Uterus (tissue), 4 donors: ENCODE results near the gene TLX2. TPM values are rescaled to one million over a fixed set of nuclear protein-coding genes. Genes with fewer than 3 reads are reported as not detected.

Experiments used
- DNase-seq, 2 donors: peaks; one replicate each; pipeline ENCODE4 v3.0.0-alpha.2; 2019 to 2020
- H3K27ac ChIP-seq, 2 donors: fragments of 200-600 bp; sonication (generic); 1 replicate in 1 of 2; 2 replicates in 1 of 2; pipeline ENCODE4 v1.5.1; 2016 to 2018
- H3K27me3 ChIP-seq, 2 donors: fragments of 200-600 bp; sonication (generic); one replicate each; pipeline ENCODE4 v1.5.1; 2018 to 2019; ENCODE audit warnings: control low read depth in 1 of 2
- H3K36me3 ChIP-seq, 2 donors: fragments of 200-600 bp; sonication (generic); one replicate each; pipeline ENCODE4 v1.5.1; 2019; ENCODE audit warnings: control low read depth in 1 of 2
- H3K4me1 ChIP-seq, 2 donors: fragments of 200-600 bp; sonication (generic); one replicate each; pipeline ENCODE4 v1.5.1; 2018 to 2019; ENCODE audit warnings: control low read depth in 1 of 2
- H3K4me3 ChIP-seq, 2 donors: fragments of 200-600 bp; sonication (generic); 1 replicate in 1 of 2; 2 replicates in 1 of 2; pipeline ENCODE4 v1.5.1; 2018 to 2019; ENCODE audit warnings: mild to moderate bottlenecking in 1 of 2
- H3K9me3 ChIP-seq, 2 donors: fragments of 200-600 bp; sonication (generic); one replicate each; pipeline ENCODE4 v1.5.1; 2019; ENCODE audit warnings: control low read depth in 1 of 2
- POLR2A ChIP-seq, 2 donors: fragments of 450-650 bp; IDR thresholded peaks; one replicate each; pipeline ENCODE4 v1.6.1; 2016; ENCODE audit warnings: antibody characterized with exemption in 2 of 2, mild to moderate bottlenecking in 1 of 2, moderate library complexity in 1 of 2
- intact Hi-C: fragments of 100-400 bp; cut with DNase I; formaldehyde crosslinking; loops from one replicate; pipeline ENCODE4 v1.15.1; 2023; ENCODE audit warnings: low total_unique reads
- total RNA-seq, 4 donors: library from RNA; depleted of rRNA in 3 of 4; stranded (reverse); fragments of >200 nt in 3 of 4; gene quantifications; one replicate each; pipeline versions ENCODE4 v1.1.0 to v1.2.4, GENCODE V29; 2014 to 2023
- TF ChIP-seq, protein P1 (sequence below), 4 experiments: fragments of 200-600 bp in 2 of 4; fragments of 450-650 bp in 2 of 4; sonication (generic) in 2 of 4; IDR thresholded peaks; one replicate each; pipeline ENCODE4 v1.5.1; 2016 to 2019; ENCODE audit warnings: antibody characterized with exemption in 4 of 4, mild to moderate bottlenecking in 2 of 4, moderate library complexity in 1 of 4
- donor health status: DM: yes; HTN: yes; CAD: no.

The TLX2 gene
- total RNA-seq, 4 donors from 2014 or later = 0.55 TPM; not detected in 3

DNA sequence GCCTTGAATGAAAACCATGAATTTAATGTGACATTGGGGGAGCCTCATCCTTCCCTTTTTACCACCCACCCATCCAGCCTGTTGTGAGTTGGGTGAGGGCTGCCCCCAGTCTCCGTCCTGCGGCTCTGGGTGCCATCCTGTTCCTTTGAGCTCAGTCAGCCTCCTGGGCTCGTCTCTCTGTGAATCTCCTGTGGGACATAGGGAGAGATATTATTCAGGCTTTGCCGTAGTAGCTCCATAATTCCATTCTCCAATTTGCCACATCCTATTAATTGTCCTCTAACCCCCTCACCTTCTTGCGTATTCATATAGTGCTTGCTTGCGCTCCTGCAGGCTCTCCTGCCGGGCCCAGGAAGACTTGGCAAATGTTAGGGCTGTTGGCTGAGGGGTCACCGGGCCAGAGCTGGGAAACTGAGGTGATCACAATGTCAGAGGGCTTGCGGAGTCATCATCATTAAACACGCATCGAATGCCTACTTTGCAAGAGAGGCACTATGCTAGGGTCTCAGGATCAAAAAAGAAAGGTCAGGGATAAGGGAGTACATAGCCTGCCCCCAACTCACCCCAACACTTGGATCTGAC is 12.5 kb downstream of the TLX2 start:
- Histone ChIP-seq H3K36me3 (no peaks in the 10 kb centered on the region), H3K27me3 (no peaks in the 10 kb centered on the region), H3K27ac (no peak overlapping the region), H3K4me3 (no peak overlapping the region), H3K9me3 (no peaks in the 10 kb centered on the region), H3K4me1 (peaks cover 0 to 8% of the 10 kb centered on the region in 2 donors)
- no peak for DNase-seq
- TF ChIP-seq, protein P1, sequence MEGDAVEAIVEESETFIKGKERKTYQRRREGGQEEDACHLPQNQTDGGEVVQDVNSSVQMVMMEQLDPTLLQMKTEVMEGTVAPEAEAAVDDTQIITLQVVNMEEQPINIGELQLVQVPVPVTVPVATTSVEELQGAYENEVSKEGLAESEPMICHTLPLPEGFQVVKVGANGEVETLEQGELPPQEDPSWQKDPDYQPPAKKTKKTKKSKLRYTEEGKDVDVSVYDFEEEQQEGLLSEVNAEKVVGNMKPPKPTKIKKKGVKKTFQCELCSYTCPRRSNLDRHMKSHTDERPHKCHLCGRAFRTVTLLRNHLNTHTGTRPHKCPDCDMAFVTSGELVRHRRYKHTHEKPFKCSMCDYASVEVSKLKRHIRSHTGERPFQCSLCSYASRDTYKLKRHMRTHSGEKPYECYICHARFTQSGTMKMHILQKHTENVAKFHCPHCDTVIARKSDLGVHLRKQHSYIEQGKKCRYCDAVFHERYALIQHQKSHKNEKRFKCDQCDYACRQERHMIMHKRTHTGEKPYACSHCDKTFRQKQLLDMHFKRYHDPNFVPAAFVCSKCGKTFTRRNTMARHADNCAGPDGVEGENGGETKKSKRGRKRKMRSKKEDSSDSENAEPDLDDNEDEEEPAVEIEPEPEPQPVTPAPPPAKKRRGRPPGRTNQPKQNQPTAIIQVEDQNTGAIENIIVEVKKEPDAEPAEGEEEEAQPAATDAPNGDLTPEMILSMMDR (IDR thresholded peaks at IDR 0.05) = no peak
- TF ChIP-seq POLR2A (IDR thresholded peaks at IDR 0.05) = no peak
- intact Hi-C loops = no loop called here

DNA sequence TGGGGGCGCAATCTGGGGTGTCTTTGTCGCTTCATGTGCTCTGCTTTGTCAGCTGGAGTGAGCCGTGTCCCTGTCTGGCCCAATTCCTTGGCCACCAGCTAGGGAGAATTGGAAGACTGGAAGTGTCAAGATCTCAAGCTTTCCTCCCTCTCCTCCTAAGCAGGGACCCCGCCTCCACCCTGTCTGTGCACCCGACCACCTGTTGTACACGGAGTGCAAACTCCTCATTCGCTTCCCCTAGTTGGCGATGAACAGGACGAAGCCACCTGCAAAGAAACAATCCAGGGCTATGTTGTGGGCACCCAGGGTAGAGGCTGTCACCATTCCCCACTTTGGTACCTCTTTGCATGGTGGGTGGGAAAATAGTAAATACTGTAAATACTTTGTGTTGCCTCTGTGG is 13.5 kb downstream of the TLX2 start:
- intact Hi-C loops = no loop called here
- no peaks in the 10 kb centered on the region for H3K36me3 ChIP-seq

DNA sequence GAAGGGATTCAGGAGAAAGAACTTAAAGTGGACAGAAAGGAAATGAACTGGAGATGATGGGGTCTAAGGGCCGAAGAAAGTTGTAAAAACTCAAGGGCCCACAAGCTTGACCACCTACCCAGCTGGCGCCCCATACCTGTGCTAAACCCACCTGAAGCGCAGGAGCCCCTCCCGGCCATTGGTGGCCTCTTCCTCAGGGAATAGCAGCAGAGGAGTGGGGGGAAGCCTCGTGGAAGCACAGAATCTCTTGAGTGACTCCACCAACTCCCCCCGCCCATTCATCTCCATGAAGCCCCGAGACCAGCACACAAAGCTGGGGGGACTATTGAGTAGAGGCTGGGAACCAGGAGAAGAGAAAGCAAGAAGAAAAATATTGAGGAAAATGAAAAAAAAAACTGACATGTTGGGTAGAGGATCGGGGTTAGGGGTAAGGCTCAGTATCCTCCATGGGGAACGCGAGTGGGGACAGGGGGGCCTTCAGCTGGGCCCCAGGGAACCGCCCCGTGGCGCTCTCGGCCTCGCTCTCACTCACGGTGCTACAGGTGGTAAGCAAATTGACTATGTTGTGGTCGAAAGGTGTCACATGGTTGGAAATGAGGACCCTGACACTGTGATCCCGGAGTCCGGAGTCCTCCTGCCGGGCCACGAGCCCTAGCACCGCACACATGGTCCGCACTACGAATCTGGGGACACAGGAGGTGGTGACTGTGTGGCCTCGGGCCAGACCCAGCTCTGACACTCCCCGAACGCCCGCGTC is 14.5 kb downstream of the TLX2 start:
- Histone ChIP-seq H3K9me3 (no peaks in the 10 kb centered on the region), H3K36me3 (no peaks in the 10 kb centered on the region), H3K4me3 (peak overlapping the region; percentile 69 to 84), H3K27me3 (no peaks in the 10 kb centered on the region), H3K27ac (peak overlapping the region; percentile 75 to 88), H3K4me1 (peaks cover 0 to 8% of the 10 kb centered on the region in 2 donors)
- TF ChIP-seq, protein P1 (IDR thresholded peaks at IDR 0.05) = no peak
- no peak for TF ChIP-seq POLR2A (IDR thresholded peaks at IDR 0.05)
- DNase-seq = no peak
- intact Hi-C loops = no loop called here

More for the DNA sequence above, 13.5 kb downstream of the TLX2 start:
- DNase-seq = no peak
- TF ChIP-seq POLR2A (IDR thresholded peaks at IDR 0.05) = no peak
- TF ChIP-seq, protein P1 (IDR thresholded peaks at IDR 0.05) = no peak
- no peak overlapping the region for H3K4me3 ChIP-seq
- no peak overlapping the region for H3K27ac ChIP-seq
- H3K4me1 ChIP-seq = peaks cover 0 to 8% of the 10 kb centered on the region in 2 donors
- H3K9me3 ChIP-seq = no peaks in the 10 kb centered on the region
- H3K27me3 ChIP-seq = no peaks in the 10 kb centered on the region

DNA sequence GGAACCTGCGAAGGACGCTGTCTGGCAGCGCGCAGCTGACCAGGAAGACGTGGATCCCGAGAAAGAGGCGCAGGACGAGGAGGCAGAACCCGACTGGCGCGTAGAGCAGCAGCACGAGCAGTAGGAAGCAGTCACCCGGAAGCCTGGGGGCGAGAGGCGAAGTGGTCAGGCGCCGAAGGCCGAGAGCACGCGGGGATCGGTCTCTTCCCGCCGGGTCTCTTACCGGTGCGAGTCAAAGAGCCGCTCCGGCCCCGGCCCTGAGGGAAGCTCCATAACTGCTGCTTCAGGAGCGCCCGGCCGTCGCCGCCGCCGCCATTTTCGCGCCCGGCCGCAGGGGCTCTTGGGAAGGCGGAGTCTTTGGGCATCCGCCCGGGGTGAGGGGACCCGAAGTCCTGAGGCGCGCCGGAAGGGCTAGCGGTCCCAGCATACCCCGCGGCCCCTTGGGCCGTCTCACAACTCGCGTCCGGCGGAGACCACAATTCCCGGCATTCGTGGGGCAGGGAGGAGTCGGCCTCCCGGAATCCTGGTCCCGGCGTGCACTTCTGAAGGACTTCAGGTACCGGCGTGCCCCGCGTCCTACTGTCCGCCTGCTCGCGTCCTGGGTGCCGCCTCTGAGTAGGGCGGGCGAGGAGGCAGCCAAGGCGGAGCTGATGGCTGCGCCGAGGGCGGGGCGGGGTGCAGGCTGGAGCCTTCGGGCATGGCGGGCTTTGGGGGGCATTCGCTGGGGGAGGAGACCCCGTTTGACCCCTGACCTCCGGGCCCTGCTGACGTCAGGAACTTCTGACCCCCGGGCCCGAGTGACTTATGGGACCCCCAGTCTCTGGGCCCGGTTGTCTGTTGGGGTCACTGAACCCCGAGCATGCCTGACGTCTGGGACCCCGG is 15.3 kb downstream of the TLX2 start, which contains the start of the genes AUP1 and HTRA2:
Gene AUP1, minus strand, starts transcription at position 350 of the 882 bp plus-strand sequence. Its CDS starts 77 bp downstream, at position 273.
Gene HTRA2, plus strand, starts transcription at position 577 of the 882 bp plus-strand sequence. Its CDS starts 74 bp downstream, at position 651.
- intact Hi-C loops = no loop called here
- TF ChIP-seq POLR2A (IDR thresholded peaks at IDR 0.05) = peak; percentile 14 to 85
- TF ChIP-seq, protein P1 (IDR thresholded peaks at IDR 0.05) = peak in 1 of 4 experiments; percentile 23
- Histone ChIP-seq H3K4me1 (peaks cover 0 to 8% of the 10 kb centered on the region in 2 donors), H3K9me3 (no peaks in the 10 kb centered on the region), H3K27me3 (no peaks in the 10 kb centered on the region), H3K4me3 (peak within 1 kb of the TSS; percentile 69 to 84), H3K27ac (peak within 1 kb of the TSS; percentile 75 to 88), H3K36me3 (no peaks in the 10 kb centered on the region)
- peak; percentile 98 for DNase-seq
